HepG2 (cell line): ENCODE data around the gene APOC1. TPM values are rescaled to one million over a fixed set of nuclear protein-coding genes. Genes with fewer than 3 reads are reported as not detected.

Experiments used
- ATF7 ChIP-seq, 2 experiments: fragments of 450-650 bp in 1 of 2; sonication (generic) in 1 of 2; formaldehyde crosslinking in 1 of 2; IDR thresholded peaks; 2 replicates each; pipeline versions ENCODE4 v1.4.0 to v1.6.1; 2016 to 2020; ENCODE audit warnings: antibody characterized with exemption in 1 of 2, mild to moderate bottlenecking in 1 of 2, missing genetic modification reagents in 1 of 2
- ATM ChIP-seq: fragments of 450-650 bp; IDR thresholded peaks from 2 replicates; pipeline ENCODE4 v1.7.1; 2017; ENCODE audit warnings: mild to moderate bottlenecking, borderline replicate concordance
- SRSF4 ChIP-seq: fragments of 200-400 bp; formaldehyde crosslinking; IDR thresholded peaks from one replicate; pipeline ENCODE4 v1.6.1; 2018; ENCODE audit warnings: mild to moderate bottlenecking, low read depth, low read length, moderate library complexity; ENCODE audit not compliant: poor library complexity, severe bottlenecking
- ZNF205 ChIP-seq: IDR thresholded peaks from 2 replicates; pipeline ENCODE4 v1.6.1; 2018; ENCODE audit warnings: missing biosample characterization, missing genetic modification reagents
- ZNF335 ChIP-seq: sonication (generic); formaldehyde crosslinking; IDR thresholded peaks from 2 replicates; pipeline ENCODE4 v1.4.0; 2020; ENCODE audit warnings: missing genetic modification reagents
- ZNF33A ChIP-seq: sonication (generic); formaldehyde crosslinking; IDR thresholded peaks from 2 replicates; pipeline ENCODE4 v1.5.1; 2020; ENCODE audit warnings: missing genetic modification reagents, mild to moderate bottlenecking, moderate library complexity, borderline replicate concordance
- ZNF605 ChIP-seq: sonication (generic); formaldehyde crosslinking; IDR thresholded peaks from 2 replicates; pipeline ENCODE4 v1.8.0; 2022; ENCODE audit warnings: mild to moderate bottlenecking, missing genetic modification reagents
- ZNF775 ChIP-seq: sonication (generic); formaldehyde crosslinking; IDR thresholded peaks from 2 replicates; pipeline ENCODE4 v1.4.0; 2020; ENCODE audit warnings: missing genetic modification reagents, mild to moderate bottlenecking, moderate library complexity, borderline replicate concordance
- ZNF788 ChIP-seq: sonication (generic); formaldehyde crosslinking; IDR thresholded peaks from 2 replicates; pipeline ENCODE4 v1.5.0; 2020; ENCODE audit warnings: mild to moderate bottlenecking, missing genetic modification reagents, borderline replicate concordance
- polyA plus RNA-seq, 8 experiments: library from polyadenylated mRNA; depleted of rRNA in 3 of 8; stranded (reverse) in 7 of 8; unstranded in 1 of 8; fragments of >200 nt; fragmentation: Illumina TruSeq in 4 of 8; extraction: Trizol in 4 of 8; gene quantifications; 2 replicates each; pipeline versions ENCODE4 v1.2.1 to v1.2.3, GENCODE V29; 2011 to 2016; ENCODE audit warnings: low read depth in 4 of 8, missing spikeins in 1 of 8, mixed read lengths in 1 of 8; ENCODE audit not compliant: insufficient read depth in 1 of 8
- total RNA-seq, 5 experiments: library from RNA; depleted of rRNA; stranded (reverse); fragments of >200 nt; fragmentation: Illumina TruSeq; extraction: Trizol; gene quantifications; 2 replicates each; pipeline ENCODE4 v1.2.3, GENCODE V29; 2016; ENCODE audit warnings: low read depth in 1 of 5
- TF ChIP-seq, protein P1 (sequence below): sonication (generic); formaldehyde crosslinking; IDR thresholded peaks from 2 replicates; pipeline ENCODE4 v1.4.0; 2020; ENCODE audit warnings: missing genetic modification reagents
- TF ChIP-seq, protein P2 (sequence below): sonication (generic); formaldehyde crosslinking; IDR thresholded peaks from 2 replicates; pipeline ENCODE4 v1.4.0; 2020; ENCODE audit warnings: mild to moderate bottlenecking, missing genetic modification reagents
- TF ChIP-seq, protein P3 (sequence below): sonication (generic); formaldehyde crosslinking; conservative IDR thresholded peaks from 2 replicates; pipeline ENCODE4 v1.5.0; 2020; ENCODE audit warnings: missing genetic modification reagents
- TF ChIP-seq, protein P4 (sequence below): sonication (generic); formaldehyde crosslinking; IDR thresholded peaks from 2 replicates; pipeline ENCODE4 v1.4.0; 2020; ENCODE audit warnings: missing genetic modification reagents

APOC1 gene
- total and polyA plus RNA-seq, 2 of the 13 experiments (the other 11 are each of a cell fraction or from before 2014, with no cell fraction given): 600 to 1,235 TPM

DNA sequence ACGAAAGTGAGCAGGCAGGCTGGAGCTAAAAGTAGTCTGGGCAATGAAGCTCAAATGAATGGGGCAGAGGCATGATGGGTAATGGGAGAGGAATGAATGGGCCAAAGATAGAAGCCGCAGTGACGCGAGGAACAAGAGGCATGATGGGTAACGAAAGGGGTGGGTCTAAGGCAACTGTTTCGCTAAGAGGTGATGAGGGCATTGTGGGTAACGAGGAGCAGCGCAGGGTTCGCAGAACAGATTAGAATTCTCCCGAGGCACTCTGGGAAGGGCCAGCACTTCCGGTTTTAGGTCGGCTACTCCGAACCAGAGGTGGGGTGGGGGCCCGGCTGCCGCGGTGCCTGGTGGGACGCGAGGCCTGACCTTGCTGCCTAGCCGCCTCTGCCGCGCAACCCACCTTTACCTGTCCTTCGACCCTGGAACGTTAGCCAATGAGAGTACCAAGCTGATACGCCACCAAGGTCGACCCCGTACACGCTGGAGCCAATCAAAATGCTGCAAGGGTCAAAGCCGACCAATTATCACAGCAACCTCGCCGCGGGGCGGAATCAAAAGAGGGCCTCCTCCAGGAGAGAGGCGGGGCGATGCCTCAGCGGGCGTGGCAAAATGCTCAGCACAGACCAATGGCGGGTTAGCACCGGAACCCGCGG lies 23.9 kb upstream of the APOC1 start (continued):
- TF ChIP-seq ZNF205 (peak; percentile 47; the same call in 1 of the 2 replicates), SRSF4 (no peak), ATF7 (IDR thresholded peaks at IDR 0.05) (peak; percentile 52; the same call in 1 of the 2 replicates), ATF7 (CRISPR knock-in tag; IDR thresholded peaks at IDR 0.05) (no peak), ZNF788 (CRISPR knock-in tag) (peak; percentile 65; the same call in 1 of the 2 replicates), ZNF775 (no peak), ATM (no peak), ZNF33A (no peak), ZNF605 (CRISPR knock-in tag) (peak; percentile 74; the same call in 1 of the 2 replicates), ZNF335 (CRISPR knock-in tag) (0 out of 2 replicates have a peak, but pooled peaks have one; percentile 53)
- TF ChIP-seq, protein P1, sequence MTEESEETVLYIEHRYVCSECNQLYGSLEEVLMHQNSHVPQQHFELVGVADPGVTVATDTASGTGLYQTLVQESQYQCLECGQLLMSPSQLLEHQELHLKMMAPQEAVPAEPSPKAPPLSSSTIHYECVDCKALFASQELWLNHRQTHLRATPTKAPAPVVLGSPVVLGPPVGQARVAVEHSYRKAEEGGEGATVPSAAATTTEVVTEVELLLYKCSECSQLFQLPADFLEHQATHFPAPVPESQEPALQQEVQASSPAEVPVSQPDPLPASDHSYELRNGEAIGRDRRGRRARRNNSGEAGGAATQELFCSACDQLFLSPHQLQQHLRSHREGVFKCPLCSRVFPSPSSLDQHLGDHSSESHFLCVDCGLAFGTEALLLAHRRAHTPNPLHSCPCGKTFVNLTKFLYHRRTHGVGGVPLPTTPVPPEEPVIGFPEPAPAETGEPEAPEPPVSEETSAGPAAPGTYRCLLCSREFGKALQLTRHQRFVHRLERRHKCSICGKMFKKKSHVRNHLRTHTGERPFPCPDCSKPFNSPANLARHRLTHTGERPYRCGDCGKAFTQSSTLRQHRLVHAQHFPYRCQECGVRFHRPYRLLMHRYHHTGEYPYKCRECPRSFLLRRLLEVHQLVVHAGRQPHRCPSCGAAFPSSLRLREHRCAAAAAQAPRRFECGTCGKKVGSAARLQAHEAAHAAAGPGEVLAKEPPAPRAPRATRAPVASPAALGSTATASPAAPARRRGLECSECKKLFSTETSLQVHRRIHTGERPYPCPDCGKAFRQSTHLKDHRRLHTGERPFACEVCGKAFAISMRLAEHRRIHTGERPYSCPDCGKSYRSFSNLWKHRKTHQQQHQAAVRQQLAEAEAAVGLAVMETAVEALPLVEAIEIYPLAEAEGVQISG (CRISPR knock-in tag): peak; percentile 88
- TF ChIP-seq, protein P2, sequence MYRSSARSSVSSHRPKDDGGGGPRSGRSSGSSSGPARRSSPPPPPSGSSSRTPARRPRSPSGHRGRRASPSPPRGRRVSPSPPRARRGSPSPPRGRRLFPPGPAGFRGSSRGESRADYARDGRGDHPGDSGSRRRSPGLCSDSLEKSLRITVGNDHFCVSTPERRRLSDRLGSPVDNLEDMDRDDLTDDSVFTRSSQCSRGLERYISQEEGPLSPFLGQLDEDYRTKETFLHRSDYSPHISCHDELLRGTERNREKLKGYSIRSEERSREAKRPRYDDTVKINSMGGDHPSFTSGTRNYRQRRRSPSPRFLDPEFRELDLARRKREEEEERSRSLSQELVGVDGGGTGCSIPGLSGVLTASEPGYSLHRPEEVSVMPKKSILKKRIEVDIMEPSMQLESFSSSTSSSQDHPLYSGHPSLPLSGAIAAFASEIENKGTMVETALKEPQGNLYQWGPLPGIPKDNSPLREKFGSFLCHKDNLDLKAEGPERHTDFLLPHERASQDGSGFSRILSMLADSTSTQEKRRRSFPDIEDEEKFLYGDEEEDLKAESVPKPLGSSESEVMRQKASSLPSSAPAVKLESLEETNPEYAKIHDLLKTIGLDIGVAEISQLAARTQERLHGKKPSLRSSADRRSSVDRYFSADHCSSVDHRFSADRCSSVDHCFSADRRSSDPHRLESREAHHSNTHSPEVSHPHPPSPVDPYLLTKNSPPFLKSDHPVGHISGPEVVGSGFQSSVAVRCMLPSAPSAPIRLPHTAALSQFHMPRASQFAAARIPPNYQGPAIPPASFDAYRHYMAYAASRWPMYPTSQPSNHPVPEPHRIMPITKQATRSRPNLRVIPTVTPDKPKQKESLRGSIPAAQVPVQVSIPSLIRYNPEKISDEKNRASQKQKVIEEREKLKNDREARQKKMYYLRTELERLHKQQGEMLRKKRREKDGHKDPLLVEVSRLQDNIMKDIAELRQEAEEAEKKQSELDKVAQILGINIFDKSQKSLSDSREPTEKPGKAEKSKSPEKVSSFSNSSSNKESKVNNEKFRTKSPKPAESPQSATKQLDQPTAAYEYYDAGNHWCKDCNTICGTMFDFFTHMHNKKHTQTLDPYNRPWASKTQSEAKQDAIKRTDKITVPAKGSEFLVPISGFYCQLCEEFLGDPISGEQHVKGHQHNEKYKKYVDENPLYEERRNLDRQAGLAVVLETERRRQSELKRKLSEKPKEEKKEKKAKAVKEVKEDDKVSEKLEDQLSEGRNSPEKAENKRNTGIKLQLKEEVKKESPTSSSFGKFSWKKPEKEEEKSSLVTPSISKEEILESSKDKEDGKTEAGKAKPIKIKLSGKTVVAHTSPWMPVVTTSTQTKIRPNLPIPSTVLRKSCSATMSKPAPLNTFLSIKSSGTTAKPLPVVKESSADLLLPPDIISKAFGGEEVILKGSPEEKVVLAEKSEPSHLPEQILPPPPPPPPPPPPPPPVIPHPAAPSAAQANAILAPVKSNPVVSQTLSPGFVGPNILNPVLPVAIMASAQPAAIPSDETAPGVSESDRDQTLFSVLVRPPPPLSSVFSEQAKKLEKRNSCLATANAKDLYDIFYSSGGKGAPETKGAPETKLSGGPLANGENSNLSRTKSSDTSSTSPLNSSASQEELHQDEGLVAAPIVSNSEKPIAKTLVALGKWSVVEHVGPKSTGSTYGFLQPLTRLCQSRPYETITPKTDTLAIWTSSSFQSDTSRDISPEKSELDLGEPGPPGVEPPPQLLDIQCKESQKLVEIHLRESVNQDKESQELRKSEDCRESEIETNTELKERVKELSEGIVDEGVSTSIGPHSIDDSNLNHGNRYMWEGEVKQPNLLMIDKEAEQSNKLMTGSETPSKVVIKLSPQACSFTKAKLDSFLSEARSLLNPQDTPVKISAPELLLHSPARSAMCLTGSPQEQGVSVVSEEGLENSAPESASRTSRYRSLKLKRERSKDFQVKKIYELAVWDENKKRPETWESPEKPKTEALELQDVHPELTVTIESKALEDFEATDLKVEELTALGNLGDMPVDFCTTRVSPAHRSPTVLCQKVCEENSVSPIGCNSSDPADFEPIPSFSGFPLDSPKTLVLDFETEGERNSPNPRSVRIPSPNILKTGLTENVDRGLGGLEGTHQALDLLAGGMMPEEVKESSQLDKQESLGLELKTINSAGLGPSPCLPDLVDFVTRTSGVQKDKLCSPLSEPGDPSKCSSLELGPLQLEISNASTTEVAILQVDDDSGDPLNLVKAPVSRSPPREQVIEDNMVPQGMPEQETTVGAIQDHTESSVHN (CRISPR knock-in tag): no peak
- TF ChIP-seq, protein P3, sequence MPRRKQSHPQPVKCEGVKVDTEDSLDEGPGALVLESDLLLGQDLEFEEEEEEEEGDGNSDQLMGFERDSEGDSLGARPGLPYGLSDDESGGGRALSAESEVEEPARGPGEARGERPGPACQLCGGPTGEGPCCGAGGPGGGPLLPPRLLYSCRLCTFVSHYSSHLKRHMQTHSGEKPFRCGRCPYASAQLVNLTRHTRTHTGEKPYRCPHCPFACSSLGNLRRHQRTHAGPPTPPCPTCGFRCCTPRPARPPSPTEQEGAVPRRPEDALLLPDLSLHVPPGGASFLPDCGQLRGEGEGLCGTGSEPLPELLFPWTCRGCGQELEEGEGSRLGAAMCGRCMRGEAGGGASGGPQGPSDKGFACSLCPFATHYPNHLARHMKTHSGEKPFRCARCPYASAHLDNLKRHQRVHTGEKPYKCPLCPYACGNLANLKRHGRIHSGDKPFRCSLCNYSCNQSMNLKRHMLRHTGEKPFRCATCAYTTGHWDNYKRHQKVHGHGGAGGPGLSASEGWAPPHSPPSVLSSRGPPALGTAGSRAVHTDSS (CRISPR knock-in tag): no peak
- TF ChIP-seq, protein P4, sequence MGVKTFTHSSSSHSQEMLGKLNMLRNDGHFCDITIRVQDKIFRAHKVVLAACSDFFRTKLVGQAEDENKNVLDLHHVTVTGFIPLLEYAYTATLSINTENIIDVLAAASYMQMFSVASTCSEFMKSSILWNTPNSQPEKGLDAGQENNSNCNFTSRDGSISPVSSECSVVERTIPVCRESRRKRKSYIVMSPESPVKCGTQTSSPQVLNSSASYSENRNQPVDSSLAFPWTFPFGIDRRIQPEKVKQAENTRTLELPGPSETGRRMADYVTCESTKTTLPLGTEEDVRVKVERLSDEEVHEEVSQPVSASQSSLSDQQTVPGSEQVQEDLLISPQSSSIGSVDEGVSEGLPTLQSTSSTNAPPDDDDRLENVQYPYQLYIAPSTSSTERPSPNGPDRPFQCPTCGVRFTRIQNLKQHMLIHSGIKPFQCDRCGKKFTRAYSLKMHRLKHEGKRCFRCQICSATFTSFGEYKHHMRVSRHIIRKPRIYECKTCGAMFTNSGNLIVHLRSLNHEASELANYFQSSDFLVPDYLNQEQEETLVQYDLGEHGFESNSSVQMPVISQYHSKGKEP (CRISPR knock-in tag): no peak
